ENCODE measurements around the gene CCDC116. TPM values are rescaled to one million over a fixed set of nuclear protein-coding genes. Genes with fewer than 3 reads are reported as not detected.

Gene CCDC116
- total and polyA plus RNA-seq, 9 donors: 0.46 to 0.88 (median 0.67) TPM; not detected in 1

- intact Hi-C loops (cut with DNase I): no loop called here
- Histone ChIP-seq H3K27me3 (no peaks in the 10 kb centered on the region), H3K36me3 (no peaks in the 10 kb centered on the region), H3K9me3 (no peaks in the 10 kb centered on the region), H3K4me3 (no peak overlapping the region), H3K27ac (no peak overlapping the region), H3K4me1 (ENCODE audit: insufficient read depth) (peaks cover 5% of the 10 kb centered on the region)
- DNase-seq: no peak
- WGBS, 3 donors: 88 to 89% (median 88%) methylated on average over 6 of the region's 6 CpGs
- no peak for TF ChIP-seq CTCF (IDR thresholded peaks at IDR 0.05)
- TF ChIP-seq POLR2A (IDR thresholded peaks at IDR 0.05): no peak
- TF ChIP-seq EP300 (IDR thresholded peaks at IDR 0.05): no peak
Observed at GRCh38 chr22:21599053-21599893, 33.3 kb upstream of the CCDC116 start.

- Histone ChIP-seq H3K36me3 (no peaks in the 10 kb centered on the region), H3K27me3 (no peaks in the 10 kb centered on the region), H3K27ac (no peak overlapping the region), H3K4me3 (no peak overlapping the region), H3K4me1 (ENCODE audit: insufficient read depth) (peaks cover 5% of the 10 kb centered on the region), H3K9me3 (no peaks in the 10 kb centered on the region)
- DNase-seq: no peak
- 90 to 96% (median 90%) methylated on average over 6 of the region's 6 CpGs for WGBS, 3 donors
- intact Hi-C loops (cut with DNase I): loop anchor here in 1 of 4 donors (10.0 kb wide), 1 partner anchor 62 kb away; the partner anchor contains the start of gene PPIL2
- no peak for TF ChIP-seq CTCF (IDR thresholded peaks at IDR 0.05)
- TF ChIP-seq POLR2A (IDR thresholded peaks at IDR 0.05): no peak
- no peak for TF ChIP-seq EP300 (IDR thresholded peaks at IDR 0.05)
Observed at GRCh38 chr22:21602579-21602978, 30.0 kb upstream of the CCDC116 start.

GRCh38 chr22:21603973-21604372, 28.6 kb upstream of the CCDC116 start:
- WGBS, 3 donors: 68 to 81% (median 69%) methylated on average over 9 of the region's 9 CpGs
- Histone ChIP-seq H3K4me1 (ENCODE audit: insufficient read depth) (peaks cover 5% of the 10 kb centered on the region), H3K9me3 (no peaks in the 10 kb centered on the region), H3K36me3 (no peaks in the 10 kb centered on the region), H3K27me3 (no peaks in the 10 kb centered on the region), H3K4me3 (no peak overlapping the region), H3K27ac (no peak overlapping the region)
- no peak for DNase-seq
- intact Hi-C loops (cut with DNase I): loop anchor here in 1 of 4 donors (10.0 kb wide), 1 partner anchor 61 kb away; the partner anchor contains the start of gene PPIL2
- TF ChIP-seq EP300 (IDR thresholded peaks at IDR 0.05): no peak
- no peak for TF ChIP-seq CTCF (IDR thresholded peaks at IDR 0.05)
- TF ChIP-seq POLR2A (IDR thresholded peaks at IDR 0.05): no peak

- no peaks in the 10 kb centered on the region for H3K27me3 ChIP-seq
- no peaks in the 10 kb centered on the region for H3K9me3 ChIP-seq
- 94 to 99% (median 97%) methylated on average over 7 of the region's 7 CpGs for WGBS, 3 donors
- intact Hi-C loops (cut with DNase I): loop anchor here in 1 of 4 donors (10.0 kb wide), 1 partner anchor 59 kb away; the partner anchor contains the start of gene PPIL2
- no peak for DNase-seq
- TF ChIP-seq EP300 (IDR thresholded peaks at IDR 0.05) (no peak), POLR2A (IDR thresholded peaks at IDR 0.05) (no peak)
- H3K27ac ChIP-seq: no peak overlapping the region
- H3K4me3 ChIP-seq: no peak overlapping the region
- peaks cover 5% of the 10 kb centered on the region for H3K4me1 ChIP-seq (ENCODE audit: insufficient read depth)
- no peaks in the 10 kb centered on the region for H3K36me3 ChIP-seq
Observed at GRCh38 chr22:21605887-21606564, 26.5 kb upstream of the CCDC116 start.
